Activated CD8-positive, alpha-beta memory T cell treated with anti-CD3 and anti-CD28 coated beads, Interleukin-2, amount 50 U/mL, for 1 hour (primary cell): ENCODE measurements around the gene CCSER2.
A peak's percentile ranks its signal among the peaks of the same experiment; 100 is the strongest.

ENCODE experiments used
- DNase-seq: peaks from one replicate; pipeline ENCODE4 v3.0.0-alpha.2; 2020; ENCODE audit errors: extremely low read depth

CCSER2 gene

DNA sequence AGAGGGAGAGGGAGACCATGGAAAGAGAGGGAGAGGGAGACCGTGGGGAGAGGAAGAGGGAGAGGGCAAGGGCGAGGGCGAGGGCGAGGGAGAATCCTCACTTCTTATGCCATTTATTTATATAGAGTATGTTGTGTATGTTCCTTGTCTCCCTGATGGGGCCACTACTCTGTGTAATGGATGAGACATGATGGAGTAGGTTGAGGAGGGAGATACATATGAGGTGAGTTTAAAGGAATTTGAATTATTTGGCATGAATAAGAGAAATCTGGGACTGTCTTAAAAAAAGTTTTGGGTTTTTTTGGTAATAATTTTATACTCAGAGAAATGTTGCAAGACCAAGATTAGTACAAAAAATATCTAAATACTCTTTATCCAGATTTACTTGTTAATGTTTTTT is 20.1 kb downstream of the CCSER2 start:
- DNase-seq = no peak

DNA sequence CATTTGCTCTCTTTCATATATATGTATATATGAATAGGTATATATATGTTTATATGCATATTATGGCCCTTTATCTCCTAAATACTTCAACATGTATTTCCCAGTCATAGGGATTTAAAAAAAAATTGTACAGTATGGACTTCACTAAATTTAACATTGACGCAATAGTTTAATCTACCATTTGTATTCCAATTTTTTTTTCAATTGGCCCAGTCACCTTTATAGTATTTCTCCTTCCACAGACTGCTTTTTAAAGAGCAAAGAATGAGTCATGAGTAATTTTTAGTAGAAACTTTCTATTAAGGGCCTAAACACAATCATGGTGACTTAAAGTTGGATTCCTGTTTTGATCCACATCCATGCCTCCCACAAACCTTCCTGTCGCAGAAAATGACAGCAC is 20.5 kb downstream of the CCSER2 start:
- DNase-seq = no peak

DNA sequence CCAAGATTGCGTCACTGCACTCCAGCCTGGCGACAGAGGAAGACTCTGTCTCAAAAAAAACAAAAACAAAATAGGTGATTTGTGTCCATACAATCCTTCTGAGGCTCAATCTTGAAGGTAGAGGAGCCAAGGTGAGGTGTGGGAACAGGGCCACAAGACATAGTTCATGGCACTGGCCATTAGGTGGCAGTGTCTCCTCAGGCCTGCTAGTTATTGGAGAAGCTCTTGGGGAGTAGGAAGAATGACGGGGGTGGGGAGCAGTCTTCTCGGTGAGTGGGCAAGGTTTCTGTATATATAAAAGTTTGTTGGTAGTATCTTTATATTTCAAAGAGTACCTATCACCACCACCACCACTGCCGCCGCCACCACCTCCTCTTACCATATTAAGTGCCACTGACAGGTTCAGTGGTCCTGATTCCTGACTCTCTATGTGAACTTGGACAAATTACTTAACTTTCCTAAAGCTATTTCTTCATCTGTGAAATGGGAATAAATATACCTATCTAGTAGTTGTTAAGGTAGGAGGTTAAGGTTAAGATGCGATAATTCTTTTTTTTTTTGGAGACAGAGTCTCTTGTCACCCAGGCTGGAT is 24.0 kb downstream of the CCSER2 start:
- DNase-seq = peak; percentile 45

DNA sequence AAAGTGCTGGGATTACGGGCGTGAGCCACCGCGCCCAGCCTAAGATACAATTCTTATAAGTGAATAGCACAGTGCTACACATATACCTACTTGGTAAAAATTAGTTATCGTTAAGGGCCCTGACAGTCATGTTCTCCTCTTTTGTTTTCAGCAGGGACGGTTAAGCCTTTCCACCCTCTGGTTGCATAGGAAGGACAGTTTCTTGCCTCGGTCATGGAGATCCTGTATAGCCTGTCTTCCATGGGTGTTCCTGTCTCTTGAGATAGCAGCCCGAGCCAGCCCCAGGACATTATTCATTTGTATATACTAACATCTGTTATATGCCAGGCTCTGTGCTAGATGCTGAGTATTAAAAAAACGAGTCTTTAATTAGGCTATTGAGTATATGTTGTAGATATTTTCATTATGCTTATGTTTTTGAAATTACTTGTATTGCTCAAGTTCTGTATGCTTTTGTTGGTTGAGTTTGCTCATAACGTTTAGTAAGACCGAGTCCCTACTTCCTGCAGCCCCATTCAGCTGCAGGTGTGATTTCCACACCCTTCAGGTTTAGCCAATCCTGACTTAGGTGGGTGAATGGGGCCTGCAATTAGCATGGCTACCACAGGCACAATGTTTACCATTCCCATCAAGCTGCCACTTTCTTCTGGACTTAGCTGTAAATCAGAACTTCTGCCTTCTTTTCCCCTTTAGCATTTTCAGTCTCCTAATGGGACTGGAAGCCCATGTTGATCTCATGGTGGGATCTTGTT is 24.8 kb downstream of the CCSER2 start:
- no peak for DNase-seq

DNA sequence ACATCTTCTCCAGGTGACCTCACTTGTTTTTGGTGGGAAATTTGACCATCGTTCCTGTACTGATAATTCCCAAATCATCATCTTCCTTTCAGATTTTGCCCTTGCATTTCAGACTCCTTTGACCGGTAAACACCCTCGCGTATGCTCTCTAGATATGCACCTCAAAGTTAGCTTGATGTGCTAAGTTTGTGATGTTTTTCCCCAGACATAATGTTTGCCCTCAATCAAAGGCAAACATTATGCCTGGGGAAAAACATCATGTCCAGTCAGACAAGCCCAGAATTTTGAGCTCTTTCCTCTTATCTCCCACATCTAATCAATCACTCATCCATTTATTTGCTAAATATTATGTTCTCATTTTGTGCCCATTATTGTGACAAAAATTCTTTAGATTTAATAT is 26.2 kb downstream of the CCSER2 start:
- DNase-seq = no peak

DNA sequence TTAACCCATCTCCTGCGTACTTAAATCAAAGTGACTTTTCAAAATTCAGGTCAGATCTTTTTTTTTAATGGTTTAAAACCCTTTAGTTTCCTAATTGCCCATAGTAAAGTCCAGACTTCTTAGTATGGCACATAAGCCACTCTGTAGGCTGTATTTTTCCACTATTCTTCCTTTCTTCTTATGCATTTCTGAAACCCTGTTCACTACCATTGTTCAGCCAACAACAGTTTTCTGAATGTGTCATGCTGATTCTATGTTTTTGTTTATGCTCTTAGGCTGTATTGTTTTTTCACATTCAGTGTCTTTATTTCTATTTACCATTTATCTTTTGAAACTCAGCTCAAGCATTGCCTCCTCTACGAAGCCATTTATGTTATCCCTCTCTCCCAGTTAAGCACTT is 26.7 kb downstream of the CCSER2 start:
- DNase-seq = no peak

DNA sequence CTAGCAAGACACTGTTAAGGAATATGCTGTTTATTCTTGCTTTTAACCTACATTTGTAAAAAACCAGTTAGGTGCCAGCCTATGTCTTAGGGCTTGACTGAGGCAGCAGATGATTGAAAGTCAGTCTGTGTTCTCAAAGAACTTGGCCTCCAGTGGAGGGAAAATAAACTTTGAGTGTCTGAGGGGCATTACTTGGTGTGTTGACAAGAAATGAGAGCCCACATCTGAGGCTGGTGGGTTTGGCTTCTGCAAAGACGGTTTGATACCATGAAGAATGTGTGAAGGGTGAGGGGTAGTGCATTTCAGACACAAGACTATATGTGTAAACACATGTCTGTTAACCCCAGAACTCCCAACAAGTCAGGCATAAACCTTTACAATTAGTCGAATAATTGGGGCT is 28.5 kb downstream of the CCSER2 start:
- no peak for DNase-seq

DNA sequence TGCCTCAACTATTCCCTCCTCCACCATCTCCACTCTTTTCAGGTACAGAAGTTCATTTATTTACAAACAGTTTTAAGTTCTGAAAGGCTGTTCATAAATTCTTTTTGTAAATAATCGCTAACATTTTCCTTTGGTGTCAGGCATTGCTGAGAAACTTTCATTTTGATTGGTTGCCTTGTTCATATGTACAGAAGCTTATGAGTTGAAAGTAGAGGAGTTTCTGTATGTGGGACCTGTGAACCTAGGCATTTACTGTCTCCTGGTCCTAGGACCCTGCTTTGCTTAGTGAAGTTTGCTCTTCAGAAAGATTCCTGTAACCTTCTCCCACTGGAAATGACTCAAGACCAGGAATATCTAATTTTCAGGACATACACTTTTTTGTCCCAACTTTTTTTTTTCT is 30.4 kb downstream of the CCSER2 start:
- DNase-seq = no peak

DNA sequence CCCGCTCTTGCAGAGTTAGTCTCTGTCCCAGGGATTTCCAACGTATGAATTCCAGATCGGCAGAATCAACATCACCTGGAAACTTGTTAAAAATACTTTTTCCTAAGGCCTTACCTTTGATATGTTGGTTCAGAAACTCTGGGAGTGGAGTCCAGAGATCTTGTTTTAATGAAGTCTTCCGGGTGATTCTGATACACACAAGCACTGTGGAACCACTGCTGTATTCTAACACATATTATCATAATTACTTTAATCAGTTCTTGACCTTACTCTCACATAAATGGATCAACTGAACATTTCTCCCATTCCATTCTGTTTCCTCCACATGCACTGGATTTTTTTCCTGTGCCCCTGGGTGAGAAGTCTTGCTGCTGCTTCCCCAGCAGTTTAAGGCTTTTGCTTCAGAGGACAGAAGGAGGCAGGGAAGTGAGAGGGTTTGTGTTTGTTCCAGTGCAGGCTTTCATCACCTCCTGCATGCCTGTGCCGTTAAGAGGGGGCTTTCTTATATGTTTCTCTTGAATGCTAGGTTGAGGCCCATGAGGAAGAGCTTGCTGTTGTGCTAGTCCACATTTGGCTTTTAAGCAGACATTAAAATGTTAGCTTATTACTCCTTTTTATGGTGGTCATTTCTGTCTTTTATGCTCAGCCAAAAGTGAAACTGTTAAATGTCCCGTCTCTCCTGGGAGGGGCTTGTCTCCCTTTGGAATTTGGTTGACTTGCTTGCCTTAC is 32.4 kb downstream of the CCSER2 start:
- DNase-seq = no peak

DNA sequence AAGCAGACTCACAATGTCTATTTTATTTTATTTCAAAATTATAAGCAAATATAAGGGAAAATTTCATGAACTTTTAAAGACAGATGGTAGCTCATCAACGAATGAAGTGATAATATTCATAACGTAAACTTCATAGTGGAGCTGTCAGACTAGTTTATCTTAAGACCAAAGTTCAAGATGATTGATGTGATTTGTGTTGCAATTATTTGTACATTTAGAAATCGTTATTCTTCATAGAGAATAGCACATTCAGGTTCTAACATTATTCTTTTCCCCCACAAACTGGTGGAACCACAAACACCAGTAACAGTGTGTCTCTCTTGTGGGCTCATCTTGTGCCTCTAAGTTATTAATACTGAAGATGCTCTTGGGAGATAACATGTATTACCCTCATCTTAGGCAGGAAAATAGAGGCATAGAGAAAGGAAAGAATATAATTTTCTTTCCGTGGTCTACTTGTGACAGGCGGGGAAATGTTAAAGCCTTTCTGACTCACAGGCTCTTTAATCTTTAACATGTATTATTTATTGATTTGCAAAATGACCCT is 37.0 kb downstream of the CCSER2 start:
- no peak for DNase-seq

DNA sequence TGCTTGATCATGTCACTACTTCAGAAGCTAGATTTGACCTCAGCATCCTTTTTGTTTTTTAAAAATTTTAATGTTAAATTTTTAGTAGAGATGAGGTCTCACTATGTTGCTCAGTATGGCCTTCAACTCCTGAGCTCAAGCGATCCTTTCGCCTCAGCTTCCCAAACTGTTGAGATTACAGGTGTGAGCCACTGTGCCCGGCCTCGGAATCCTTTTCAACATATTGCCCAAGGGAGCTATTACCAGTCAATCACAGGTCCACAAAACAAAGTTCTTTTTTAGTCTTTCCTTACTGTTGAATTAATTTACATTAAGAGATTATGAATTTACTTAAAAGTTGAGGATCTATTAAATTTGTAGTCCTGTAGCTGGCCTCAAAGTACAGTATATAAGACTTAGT is 37.7 kb downstream of the CCSER2 start:
- no peak for DNase-seq

DNA sequence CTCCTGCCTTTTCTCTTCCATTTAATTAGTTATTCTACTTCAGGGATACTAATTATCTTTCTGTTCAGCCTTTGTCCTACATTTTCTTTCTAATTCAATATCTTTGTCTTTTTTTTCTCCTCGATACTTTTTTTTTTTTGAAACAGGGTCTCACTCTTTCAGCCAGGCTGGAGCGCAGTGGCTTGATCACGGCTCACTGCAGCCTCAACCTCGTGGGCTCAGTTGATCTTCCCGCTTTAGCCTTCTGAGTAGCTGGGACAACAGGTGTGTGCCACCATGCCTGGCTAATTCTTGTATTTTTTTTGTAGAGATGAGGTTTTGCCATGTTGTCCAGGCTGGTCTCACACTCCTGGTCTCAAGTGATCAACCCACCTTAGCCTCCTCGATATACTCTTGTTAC is 38.9 kb downstream of the CCSER2 start:
- no peak for DNase-seq

DNA sequence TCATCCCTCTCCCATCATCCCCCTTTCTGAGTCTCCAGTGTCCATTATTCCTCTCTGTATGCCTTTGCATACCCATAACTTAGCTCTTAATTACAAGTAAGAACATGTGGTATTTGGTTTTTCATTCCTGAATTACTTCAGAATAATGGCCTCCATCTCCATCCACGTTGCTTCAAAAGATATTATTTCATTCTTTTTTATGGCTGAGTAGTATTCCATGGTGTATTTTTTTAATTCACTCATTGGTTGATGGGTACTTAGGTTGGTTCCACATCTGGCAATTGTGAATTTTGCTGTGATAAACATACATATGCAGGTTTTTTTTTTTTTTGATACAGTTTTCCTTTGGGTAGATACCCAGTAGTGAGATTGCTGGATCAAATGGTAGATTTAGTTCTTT is 40.4 kb downstream of the CCSER2 start:
- no peak for DNase-seq

DNA sequence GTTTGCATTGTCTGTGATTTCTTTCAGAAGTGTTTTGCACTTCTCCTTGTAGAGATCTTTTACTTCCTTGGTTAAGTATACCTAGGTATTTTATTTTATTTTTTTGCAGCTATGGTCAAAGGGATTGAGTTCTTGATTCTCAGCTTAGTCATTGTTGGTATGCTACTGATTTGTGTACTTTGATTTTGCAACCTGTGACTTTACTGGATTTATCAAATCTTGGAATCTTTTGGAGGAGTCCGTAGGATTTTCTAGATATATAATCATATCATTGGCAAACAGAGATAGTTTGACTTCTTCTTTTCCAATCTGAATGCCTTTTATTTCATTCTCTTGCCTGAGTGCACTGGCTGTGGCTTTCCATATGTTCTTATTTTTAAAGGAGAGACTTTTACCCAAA is 41.9 kb downstream of the CCSER2 start:
- DNase-seq = no peak

DNA sequence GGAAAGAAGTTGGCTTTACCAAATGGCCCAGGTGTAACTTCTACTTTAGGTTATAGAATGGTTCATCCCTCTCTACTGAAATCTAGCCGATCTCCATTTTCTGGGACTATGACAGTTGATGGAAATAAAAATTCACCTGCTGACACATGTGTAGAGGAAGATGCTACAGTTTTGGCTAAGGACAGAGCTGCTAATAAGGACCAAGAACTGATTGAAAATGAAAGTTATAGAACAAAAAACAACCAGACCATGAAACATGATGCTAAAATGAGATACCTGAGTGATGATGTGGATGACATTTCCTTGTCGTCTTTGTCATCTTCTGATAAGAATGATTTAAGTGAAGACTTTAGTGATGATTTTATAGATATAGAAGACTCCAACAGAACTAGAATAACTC is 43.6 kb downstream of the CCSER2 start:
- no peak for DNase-seq

DNA sequence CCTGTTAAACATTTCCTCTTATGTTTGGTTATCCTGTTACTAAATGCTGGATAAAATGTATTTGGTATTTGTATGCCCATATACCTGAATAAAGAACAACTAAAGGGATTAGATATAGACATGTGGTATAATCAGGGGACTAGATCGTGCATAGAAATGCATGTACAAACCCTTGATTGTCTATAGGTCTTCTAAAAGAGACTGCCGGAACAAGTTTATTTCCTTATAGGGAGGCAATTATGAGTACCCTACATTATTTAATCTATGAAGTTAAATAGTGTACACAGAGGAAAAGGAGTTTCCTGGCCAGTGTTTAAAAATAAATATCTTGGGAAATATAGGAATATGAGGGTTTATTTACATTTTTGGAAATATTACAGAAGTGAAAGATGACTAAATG is 44.6 kb downstream of the CCSER2 start:
- DNase-seq = no peak

DNA sequence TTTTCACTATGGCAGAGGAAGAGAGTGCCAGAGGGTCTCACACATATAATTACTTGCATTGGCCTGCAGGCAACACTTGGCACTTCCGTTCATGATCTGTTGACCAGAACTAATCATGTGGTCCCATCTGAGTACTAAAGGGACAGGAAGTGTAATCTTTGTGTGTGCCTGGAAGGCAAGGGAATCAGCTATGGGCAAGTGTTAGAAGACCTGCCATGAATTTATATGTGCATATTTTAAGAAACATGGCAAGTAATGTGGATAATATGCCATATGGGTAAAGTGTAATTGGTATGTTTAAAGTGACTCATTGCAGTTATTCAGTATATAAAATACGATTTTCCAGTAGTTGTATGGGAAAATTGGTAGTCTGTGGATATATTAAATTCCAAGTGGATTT is 46.1 kb downstream of the CCSER2 start:
- no peak for DNase-seq

DNA sequence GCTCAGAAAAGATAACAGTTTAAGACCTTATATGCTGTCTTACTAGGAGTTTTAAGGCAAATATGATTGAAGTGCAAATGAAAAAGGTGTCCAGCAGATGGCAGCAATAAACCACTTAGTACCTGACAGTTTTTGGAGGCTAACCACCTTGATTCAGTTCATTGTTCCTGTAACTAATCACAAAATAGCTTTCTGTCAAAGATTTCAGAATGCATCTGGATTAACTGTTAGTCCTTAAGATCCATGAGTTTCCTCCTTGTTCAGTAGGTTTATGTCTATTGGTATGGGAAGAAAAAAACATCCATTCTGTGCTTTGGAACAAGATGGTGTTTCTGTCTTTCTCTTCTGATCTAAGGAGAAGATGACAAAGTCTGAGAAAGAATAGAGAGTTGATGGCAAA is 46.6 kb downstream of the CCSER2 start:
- no peak for DNase-seq

DNA sequence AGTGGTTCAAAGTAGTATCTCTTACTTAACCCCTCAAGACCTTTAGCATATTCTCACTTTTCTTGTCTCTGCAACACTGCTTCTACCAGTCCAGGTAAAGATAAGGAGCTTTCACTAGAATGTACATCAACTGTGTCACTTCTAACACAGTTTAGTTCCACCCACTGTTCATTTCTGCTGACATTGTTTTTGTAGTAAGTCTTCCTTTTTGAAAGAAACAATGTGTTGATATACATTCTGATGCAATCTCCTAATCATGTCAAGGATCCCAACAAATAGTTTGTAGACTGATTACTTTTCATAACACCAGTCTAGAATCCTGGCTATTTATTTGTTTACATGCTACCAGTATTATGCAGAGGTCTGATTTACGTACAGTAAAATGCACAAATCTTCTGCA is 47.5 kb downstream of the CCSER2 start:
- no peak for DNase-seq

DNA sequence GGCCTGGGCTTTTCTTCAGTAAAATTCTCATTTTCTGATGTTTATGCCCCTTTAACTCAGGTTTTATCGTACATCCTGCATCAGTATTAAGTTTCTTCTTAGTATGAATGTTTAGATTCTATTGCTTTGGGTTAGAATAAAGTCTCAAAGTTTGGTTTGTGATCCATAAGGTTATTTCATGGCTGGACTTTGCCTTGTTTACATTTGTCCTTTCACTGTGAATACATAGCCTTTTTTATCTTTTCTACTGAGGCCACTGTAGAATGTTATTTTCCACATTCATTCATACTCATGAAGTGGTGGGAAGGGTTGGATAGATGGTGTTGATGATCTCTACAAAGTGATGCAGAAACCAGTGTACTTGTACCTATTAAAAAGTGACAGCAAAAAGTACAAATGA is 59.8 kb downstream of the CCSER2 start:
- DNase-seq = no peak

DNA sequence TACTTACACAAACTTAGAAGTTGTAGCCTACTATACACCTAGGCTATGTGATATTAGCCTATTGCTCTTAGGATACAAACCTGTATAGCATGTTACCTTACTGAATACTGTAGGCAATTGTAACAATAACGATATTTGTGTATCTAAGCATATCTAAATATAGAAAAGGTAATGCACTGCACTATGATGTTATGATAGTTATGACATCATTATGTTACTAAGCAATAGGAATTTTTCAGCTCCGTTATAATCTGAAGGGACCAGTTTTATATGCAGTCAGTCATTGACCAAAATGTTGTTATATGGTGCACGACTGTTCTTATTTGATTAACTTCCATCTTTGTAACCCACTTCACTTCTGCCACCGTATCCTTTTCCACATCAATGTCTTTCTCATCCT is 62.0 kb downstream of the CCSER2 start:
- no peak for DNase-seq

DNA sequence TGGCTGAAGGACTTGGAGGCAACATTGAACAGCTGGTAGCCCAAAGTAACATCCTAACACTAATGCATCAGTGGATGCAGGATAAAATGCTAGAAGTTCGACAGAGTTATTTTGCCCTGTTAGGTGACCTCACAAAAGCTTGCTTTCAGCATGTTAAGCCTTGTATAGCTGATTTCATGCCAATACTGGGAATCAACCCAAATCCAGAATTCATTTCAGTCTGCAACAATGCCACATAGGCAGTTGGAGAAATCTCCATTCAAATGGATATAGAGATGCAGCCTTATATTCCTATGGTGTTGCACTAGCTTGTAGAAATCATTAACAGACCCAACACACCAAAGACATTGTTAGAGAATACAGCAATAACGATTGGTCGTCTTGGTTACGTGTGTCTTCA is 62.9 kb downstream of the CCSER2 start:
- no peak for DNase-seq

DNA sequence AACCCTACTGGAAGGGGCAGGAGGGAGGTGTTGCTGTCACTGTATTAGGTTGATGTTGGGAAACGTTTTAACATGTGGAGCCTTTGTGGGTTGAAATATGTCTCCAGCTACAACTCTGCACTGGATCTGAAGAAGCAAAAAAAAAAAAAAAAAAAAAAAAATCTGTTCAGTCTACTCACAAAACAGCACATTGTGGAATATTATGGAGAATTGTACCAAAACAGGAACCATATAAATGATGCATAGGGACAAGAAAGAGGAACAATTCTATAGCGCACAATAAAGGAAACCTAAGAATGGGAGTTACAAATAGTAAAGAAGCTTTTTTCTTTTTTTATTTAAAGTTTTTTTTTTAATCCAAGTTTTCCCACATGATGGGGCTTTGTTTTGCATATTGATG is 63.8 kb downstream of the CCSER2 start:
- DNase-seq = no peak
